A549 treated with RU486 at 1 μM for 4 hours (cell line): Measurements from ENCODE around the gene KRT4. TPM values are rescaled to one million over a fixed set of nuclear protein-coding genes. Genes with fewer than 3 reads are reported as not detected.

Source experiments
- total RNA-seq: library from RNA; stranded (reverse); fragments of 200-300 nt; extraction: Qiagen RNA extraction; gene quantifications from 5 replicates; pipeline ENCODE4 v1.2.3, GENCODE V29; 2022; ENCODE audit warnings: low read depth

KRT4 gene
- total RNA-seq, result 2.6 to 4.3 TPM (median 3.1 TPM) in 5 replicates

GRCh38 chr12:52813885-52814709, at the start of gene KRT4:
KRT4 (minus strand) TSS chr12:52814116; CDS start chr12:52814058, 58 bp downstream.

GRCh38 chr12:52848661-52849255, 34.8 kb upstream of the KRT4 start, which contains the start of gene KRT78:
KRT78 (minus strand) TSS chr12:52848994; CDS start chr12:52848930, 64 bp downstream.

GRCh38 chr12:52833922-52834726, 20.2 kb upstream of the KRT4 start, which contains the start of gene KRT79:
KRT79 (minus strand) TSS chr12:52834311; CDS start chr12:52834260, 51 bp downstream.

DNA sequence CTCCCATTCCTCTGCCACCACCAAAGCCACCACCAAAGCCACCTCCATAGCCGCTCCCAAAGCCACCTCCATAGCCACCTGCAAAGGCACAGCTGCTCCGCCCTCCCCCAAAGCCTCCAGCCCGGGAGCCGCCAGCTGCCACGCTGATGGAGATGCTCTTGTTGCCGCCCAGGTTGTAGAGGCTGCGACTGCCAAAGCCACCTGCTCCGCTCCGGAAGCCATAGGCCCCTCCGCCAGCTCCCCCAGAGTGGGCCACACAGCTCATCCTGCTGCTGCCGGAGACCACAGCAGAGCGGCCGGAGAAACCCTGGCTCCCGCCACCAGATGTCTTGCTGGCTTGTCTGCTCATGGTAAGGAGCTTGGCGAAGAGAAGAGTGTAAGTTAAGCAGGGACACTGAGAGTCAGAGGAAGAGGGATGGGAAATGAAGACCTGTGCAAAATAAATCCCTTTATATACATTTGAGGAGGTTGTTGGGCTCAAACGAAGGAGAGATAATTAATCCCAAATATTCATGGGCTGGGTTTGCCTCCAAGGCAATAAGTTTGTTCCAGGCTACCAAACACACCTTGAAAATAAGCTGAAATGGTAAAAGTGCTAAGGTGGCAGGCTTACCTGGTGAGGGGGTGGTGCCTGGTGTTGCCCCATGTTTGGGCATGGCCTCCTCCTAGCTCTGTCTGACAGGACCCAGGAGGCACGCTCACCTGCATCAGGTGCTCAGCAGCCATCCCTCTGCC, 18.1 kb downstream of the KRT4 start, which contains the start of gene KRT3:
Gene KRT3, minus strand, starts transcription at position 424 of the 735 bp plus-strand sequence. Its CDS starts 75 bp downstream, at position 349.

DNA sequence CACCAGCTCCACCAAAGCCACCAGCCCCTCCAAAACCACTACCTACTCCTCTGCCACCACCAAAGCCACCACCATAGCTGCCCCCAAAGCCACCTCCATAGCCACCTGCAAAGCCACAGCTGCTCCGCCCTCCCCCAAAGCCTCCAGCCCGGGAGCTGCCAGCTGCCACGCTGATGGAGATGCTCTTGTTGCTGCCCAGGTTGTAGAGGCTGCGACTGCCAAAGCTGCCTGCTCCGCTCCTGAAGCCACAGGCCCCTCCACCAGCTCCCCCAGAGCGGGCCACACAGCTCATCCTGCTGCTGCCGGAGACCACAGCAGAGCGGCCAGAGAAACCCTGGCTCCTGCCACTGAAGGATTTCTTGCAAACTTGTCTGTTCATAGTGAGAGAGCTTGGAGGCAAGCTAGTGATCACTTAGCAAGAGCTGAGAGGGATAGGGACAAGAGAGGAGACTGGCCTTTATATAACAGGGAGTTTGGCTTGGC, 37.0 kb downstream of the KRT4 start, which contains the start of gene KRT76:
Gene KRT76, minus strand, starts transcription at position 433 of the 483 bp plus-strand sequence. Its CDS starts 54 bp downstream, at position 379.

Other genes starting within 250 kb of the KRT4 start
- not detected in 5 replicates for gene KRT74, start 240.3 kb downstream of the KRT4 start, total RNA-seq
- not detected in 5 replicates for gene KRT72, start 212.7 kb downstream of the KRT4 start, total RNA-seq
- not detected in 5 replicates for gene KRT73, start 195.6 kb downstream of the KRT4 start, total RNA-seq
- gene KRT2, start 161.9 kb downstream of the KRT4 start, total RNA-seq, result 0.05 TPM in 1 of 5 replicates, not detected in the others
- gene KRT1, start 133.7 kb downstream of the KRT4 start, total RNA-seq, result not detected in 5 replicates
- gene KRT77, start 110.6 kb downstream of the KRT4 start, total RNA-seq, result not detected in 5 replicates
- not detected in 5 replicates for gene KRT76, start 36.8 kb downstream of the KRT4 start, total RNA-seq
- 0.05 to 0.08 TPM (median 0.07 TPM) in 3 of 5 replicates, not detected in the others for gene KRT3, start 18.0 kb downstream of the KRT4 start, total RNA-seq
- 0.21 TPM in 2 of 5 replicates, not detected in the others for gene KRT79, start 20.2 kb upstream of the KRT4 start, total RNA-seq
- gene KRT78, start 34.9 kb upstream of the KRT4 start, total RNA-seq, result 0.08 TPM in 1 of 5 replicates, not detected in the others
- gene KRT8, start 91.0 kb upstream of the KRT4 start, total RNA-seq, result 2,919 to 3,631 TPM (median 3,474 TPM) in 5 replicates
- gene KRT18, start 135.0 kb upstream of the KRT4 start, total RNA-seq, result 2,005 to 2,508 TPM (median 2,382 TPM) in 5 replicates
- 250 to 434 TPM (median 269 TPM) in 5 replicates for gene EIF4B, start 192.3 kb upstream of the KRT4 start, total RNA-seq
- gene TNS2, start 235.9 kb upstream of the KRT4 start, total RNA-seq, result 10.0 to 20.4 TPM (median 17.8 TPM) in 5 replicates